GM19238 (cell line): Measurements from ENCODE around the gene KCNJ12.
"Not testable (repeated sequence)": the region's sequence is repeated elsewhere in the genome, so short reads cannot be mapped to it uniquely, and the experiment has no call there.

ENCODE experiments used
- DNase-seq: peaks from one replicate; pipeline ENCODE4 v3.0.0; 2011; ENCODE audit warnings: low spot score; ENCODE audit not compliant: insufficient read length

The KCNJ12 gene

DNA sequence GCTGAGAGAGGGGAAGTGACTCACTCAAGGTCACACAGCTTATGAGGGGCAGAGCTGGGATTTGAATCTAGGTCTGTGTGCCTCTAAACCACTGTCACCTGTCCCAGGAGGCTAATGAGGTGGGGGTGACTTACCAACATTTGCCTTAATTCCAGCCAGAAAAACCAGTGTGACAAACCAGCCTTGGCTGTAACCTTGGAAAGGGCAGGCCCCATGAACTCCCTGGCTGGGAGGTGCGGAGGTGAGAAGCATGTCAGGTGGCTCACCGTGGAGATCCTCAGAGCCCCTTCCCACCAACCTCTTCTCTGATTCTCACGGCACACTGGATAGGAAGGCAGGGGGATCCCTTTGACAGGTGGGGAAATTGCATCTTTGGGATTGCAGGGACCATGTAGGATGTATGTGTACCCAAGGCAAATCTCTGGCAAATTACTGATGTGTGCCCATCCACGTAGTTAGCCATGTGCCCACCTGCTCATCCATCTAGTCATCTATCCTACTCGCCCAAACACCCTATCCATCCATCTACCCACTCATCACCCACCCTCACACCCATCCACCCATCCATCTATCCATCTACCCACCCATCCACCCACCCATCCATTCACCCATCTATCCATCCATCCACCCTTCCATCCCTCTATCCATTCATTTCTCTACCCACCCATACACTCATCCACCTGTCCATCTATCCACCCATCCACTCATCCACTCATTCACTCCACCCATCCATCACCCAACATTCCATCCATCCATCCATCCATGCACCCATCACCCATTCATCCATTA lies 30.7 kb downstream of the KCNJ12 start:
- not testable (repeated sequence) for DNase-seq

DNA sequence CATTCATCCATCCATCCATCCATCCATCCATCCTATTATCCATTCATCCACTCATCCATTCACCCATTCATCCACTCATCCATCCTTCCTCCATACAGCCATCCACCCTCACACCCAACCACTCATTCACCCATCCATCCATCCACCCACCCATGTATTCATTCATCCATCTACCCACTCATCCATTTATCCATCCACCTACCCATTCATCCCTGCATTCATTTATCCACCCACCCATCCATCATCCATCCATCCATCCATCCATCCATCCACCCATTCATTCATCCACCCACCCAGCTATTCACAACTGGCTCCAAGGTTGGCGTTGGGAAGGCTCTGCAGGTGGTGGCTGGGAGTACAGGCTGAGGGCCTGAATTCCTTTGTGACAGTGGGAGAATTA lies 31.6 kb downstream of the KCNJ12 start:
- not testable (repeated sequence) for DNase-seq

DNA sequence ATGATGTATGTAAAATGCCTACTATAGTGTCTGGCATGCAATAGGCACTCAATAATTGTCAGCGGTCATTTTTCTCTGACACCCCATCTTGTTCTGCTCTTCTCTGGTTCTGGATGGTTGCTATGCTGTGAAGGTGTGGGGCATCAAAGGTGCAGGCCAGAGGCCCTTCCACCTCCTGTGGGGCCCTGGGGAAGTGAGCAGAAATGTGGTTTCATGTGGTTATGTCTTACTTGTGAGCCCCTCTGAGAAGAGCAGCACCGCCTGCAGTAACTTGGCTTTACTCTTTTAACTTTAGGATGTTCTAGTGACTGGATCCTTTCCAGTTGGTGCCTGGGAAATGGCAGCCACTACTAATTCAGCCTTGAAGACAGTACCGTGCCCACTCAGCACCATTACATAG lies 32.1 kb downstream of the KCNJ12 start:
- not testable (repeated sequence) for DNase-seq

- DNase-seq, result not testable (repeated sequence)
Observed at GRCh38 chr17:21408766-21409300, 32.7 kb downstream of the KCNJ12 start.

DNA sequence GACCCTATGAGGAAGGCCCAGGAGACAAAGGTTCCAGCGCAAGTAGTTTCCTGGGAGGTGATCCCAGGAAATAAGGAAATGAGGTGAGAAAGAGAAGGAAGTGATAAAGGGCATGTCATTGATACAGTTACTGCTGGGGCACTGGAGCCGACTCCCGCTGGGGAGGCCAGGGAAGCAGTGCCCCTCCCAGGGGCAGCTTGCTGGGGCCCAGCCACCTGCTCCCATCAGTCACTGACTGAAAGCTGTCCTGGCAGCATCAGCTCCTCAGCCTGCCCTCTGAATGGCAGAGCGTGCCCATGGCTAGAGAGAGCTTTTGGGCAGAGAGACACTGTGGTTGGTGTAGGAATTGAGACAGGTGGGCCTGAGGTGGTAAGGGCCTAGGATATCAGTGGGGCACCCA lies 33.2 kb downstream of the KCNJ12 start:
- not testable (repeated sequence) for DNase-seq

- not testable (repeated sequence) for DNase-seq
Observed at GRCh38 chr17:21409971-21410370, 33.8 kb downstream of the KCNJ12 start.

DNA sequence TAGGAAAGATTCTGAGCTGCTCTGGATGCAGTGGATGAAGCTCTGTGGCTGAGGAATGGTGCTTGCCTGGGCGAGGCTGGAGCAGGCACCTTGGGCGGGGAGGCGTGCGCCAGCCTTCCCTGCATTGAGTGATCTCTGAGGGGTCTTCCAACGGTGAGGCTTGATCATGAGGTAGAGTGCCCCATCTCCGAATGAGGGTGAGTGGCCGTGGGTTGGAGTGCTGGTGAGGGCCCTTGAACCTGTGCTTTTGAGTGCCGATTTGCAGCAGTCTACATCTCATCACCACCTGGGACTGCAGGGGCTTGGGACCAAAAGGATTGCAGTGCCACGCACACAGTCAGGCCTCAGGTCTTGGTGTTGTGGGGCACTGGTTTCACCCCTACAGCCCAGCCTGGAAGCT lies 34.2 kb downstream of the KCNJ12 start:
- not testable (repeated sequence) for DNase-seq

- DNase-seq, result not testable (repeated sequence)
Observed at GRCh38 chr17:21410906-21411678, 34.9 kb downstream of the KCNJ12 start.

GRCh38 chr17:21411679-21412205 lies 35.6 kb downstream of the KCNJ12 start:
- not testable (repeated sequence) for DNase-seq

GRCh38 chr17:21412207-21412681 lies 36.1 kb downstream of the KCNJ12 start:
- not testable (repeated sequence) for DNase-seq

- DNase-seq, result not testable (repeated sequence)
Observed at GRCh38 chr17:21413570-21414279, 37.6 kb downstream of the KCNJ12 start.

GRCh38 chr17:21414616-21415015 lies 38.5 kb downstream of the KCNJ12 start:
- not testable (repeated sequence) for DNase-seq

DNA sequence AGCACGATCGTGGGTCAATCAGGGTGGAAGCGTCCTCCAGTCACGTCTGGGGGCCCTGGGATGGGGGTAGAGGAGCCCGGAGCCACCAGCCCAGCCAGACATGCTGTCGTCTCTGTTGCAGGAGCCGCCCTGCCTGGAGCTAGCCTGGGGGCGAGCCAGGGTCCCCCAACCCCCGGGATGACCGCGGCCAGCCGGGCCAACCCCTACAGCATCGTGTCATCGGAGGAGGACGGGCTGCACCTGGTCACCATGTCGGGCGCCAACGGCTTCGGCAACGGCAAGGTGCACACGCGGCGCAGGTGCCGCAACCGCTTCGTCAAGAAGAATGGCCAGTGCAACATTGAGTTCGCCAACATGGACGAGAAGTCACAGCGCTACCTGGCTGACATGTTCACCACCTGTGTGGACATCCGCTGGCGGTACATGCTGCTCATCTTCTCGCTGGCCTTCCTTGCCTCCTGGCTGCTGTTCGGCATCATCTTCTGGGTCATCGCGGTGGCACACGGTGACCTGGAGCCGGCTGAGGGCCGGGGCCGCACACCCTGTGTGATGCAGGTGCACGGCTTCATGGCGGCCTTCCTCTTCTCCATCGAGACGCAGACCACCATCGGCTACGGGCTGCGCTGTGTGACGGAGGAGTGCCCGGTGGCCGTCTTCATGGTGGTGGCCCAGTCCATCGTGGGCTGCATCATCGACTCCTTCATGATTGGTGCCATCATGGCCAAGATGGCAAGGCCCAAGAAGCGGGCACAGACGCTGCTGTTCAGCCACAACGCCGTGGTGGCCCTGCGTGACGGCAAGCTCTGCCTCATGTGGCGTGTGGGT lies 39.2 kb downstream of the KCNJ12 start:
- not testable (repeated sequence) for DNase-seq

DNA sequence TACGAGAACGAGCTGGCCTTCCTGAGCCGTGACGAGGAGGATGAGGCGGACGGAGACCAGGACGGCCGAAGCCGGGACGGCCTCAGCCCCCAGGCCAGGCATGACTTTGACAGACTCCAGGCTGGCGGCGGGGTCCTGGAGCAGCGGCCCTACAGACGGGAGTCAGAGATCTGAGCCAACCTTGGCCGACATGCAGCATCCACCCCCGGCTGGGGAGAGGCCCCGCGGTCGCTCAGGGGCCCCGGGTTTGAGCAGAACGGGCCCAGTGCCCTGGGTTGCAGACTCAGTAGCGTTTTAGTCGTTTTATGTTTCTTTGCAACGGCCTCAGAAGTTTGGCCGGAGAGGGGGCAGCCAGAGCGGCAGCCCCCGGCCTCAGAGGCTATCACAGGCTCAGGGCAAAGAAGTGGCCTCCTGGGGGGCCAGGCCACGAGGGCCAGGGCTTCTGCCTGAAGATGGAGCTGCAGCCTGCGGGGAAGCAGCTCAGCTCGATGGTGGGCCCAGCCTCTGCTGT lies 40.4 kb downstream of the KCNJ12 start:
- not testable (repeated sequence) for DNase-seq

GRCh38 chr17:21417349-21417748 lies 41.2 kb downstream of the KCNJ12 start:
- DNase-seq, result not testable (repeated sequence)

DNA sequence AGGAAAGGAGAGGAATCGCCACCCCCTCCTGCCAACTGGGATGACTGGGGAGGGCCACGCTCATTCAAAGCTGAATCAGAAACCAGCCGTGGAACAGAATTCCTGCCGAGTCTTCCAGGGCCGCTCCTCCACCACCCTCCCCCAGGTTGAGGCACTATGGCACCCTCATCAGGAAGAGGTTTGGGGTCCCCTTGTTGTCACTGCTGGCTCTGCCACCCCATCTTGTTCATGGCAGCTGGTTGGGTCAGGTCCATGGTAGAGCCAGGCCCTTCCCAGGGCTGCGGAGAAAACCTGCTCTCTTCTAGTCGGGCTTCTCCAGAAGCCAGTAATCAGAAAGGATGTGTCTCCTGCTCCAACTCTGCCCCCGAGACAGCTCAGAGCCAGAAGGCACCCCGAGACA lies 41.8 kb downstream of the KCNJ12 start:
- no peak for DNase-seq

DNA sequence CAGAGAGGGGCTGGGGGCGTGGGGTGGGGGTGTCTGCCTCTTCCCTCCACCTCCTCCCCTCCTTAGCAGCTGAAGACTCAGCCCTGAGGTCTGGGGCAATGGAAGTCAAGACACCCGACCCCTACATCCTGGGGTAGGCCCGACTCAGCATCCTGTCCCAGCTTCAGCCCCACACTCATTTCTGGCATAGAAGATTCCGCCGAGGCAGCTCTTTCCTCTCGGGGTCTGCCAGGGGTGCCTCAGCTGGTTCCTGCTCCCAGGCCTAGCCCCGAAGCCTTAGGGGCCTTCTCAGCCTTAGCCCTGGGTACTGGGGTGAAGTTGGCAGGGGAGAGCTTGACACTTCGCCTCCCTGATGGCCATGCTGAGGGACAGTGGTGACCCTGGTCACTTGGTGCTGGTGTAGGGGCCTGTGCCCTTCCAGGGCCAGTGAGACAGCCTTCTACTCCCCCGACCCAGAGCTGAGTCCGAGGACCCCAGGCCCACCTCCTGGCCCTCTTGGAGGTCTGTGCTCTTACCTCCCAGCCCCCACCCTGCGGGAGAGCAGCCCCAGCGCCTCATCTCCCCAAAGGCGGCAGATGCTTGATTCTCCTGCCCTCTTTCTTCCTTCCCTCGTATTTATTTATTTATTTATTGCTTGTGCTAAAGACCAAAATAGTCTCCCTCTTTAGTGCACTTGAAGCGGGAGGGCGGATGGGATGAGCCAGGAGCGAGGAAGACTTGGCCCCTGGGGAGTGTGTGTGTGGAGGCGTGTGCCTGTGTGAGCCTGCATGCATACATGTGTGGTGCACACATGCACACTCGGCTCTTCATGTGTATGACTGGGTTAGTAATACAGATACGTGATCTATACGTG lies 42.5 kb downstream of the KCNJ12 start:
- DNase-seq, result no peak

- DNase-seq, result no peak
Observed at GRCh38 chr17:21419299-21420239, 43.4 kb downstream of the KCNJ12 start.
